Hematopoietic multipotent progenitor cell treated with erythropoietin and hydrocortisone succinate and interleukin-3 and kit ligand, for 8 days (in vitro differentiated cells): ENCODE data around the gene PAPPA2.

Source experiments
- DNase-seq: peaks from one replicate; pipeline ENCODE4 v3.0.0-alpha.2; 2015

The PAPPA2 gene

DNA sequence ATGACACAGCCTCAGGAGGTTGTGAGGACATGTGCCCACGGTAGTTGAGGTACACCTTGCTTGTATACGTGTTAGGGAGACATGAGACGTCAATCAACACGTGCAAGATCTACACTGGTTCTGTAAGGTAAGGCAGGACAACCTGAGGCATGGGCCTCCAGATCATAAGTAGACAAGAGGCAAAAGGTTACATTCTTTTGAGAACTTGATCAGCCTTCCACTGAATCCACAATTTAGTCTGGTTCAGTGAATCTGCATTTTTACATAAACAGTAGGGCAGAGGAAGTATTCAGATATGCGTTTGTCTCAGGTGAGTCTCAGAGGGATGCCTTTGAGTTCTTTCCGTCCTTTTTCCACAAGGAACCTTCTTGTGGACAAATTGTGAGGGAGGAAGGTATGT lies 352.6 kb downstream of the PAPPA2 start:
- no peak for DNase-seq

DNA sequence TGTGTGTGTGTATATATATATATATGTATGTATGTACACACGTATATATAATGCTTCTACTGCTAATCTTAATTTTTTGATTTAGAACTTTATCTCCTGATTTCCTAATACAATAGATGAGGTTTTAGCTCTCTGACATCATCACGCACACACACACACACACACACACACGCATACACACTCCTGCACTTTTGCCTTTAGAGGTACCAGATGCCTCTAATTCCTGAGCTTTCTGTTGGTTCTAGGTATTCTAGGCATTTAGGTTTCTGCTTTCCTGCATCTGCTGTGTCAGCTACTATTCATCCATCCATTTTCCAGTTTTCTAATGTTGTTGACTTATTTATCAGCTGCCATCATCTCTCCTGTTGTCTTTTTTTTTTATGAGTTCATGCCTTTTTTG lies 353.3 kb downstream of the PAPPA2 start:
- no peak for DNase-seq

DNA sequence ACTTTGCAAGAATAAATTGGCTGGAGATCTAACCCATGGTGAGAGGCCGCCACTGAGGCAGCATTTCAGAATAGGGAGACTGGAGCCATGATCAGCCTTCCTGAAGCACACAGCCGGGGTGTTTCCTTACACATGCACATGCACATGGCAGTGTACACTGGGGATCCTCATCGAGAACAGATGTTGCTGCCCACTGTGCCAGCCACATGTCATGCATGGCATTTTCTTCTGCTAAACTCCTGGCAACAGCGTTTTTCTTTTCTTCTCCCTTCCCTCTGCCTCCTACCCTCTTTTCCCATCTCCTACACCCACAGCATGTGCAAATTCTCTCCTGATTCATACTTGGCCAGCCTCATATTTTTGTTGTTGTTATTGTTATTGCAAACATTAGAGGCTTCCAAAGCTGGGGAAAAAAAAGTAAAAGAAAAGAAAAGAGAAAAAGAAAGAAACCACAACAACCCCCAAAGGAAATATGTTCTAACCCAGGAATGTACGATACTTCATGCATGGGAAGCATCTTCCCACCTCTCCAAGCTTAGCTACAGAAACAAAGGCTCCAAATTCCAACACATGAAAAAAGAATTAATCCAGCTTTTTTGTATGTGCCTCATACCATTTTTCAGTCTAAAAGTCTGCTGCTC lies 357.5 kb downstream of the PAPPA2 start:
- DNase-seq, result no peak

DNA sequence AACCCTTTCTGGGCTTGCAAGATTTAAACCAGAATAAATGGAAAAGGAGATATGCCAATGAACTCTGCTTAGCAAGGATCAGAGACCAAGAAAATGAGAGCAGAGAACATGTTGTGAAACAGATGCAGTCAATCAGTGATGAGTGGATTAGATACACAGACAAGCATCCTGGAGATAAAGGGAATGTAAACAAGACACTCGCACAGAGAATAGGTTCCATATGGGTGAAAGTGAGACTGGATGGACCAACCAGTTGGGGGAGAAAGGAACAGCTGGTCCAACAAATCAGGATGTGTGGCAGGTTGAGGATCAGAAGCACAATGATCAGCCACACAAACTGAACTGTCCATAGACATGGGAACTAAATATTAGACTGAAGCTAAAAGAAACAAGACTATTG lies 363.3 kb downstream of the PAPPA2 start:
- DNase-seq, result no peak

DNA sequence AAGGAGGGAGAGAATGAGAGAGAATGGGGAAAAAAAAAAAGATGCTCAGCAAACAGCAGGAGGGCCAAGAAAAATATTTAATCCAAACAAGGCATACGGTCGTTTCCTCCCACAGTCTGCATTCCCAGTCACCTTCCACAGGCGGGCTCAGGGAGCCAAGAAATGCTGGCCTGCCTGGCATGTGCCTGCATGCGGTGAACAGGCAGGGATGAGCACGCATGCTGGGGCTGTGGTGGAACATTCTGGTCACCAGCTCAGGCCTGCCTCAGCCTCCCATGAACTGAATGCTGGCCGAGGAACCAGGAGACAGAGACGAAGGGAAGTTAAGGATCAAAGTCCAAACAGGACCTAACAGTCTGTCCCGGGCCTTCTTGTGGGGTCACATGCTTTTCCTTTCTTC lies 366.3 kb downstream of the PAPPA2 start:
- no peak for DNase-seq

DNA sequence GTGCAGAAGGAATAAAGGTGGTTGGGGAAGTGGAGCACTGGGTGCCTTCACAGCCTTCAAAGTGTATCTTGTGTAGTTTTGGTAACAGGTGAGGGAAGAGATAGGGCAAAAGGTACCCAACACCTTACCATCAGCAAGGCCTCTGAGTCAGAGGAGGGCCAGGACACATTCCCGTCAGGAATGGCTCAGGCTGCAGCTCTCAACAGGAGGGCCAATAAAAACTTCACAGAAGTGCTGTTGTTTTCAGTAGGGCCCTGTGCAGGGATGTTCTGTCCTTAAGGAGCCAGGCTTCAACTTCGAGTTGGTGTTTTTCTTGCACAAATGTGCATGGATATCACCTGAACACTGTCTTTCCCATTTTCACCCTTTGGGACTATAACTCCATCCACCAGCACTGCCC lies 368.2 kb downstream of the PAPPA2 start:
- DNase-seq, result no peak

DNA sequence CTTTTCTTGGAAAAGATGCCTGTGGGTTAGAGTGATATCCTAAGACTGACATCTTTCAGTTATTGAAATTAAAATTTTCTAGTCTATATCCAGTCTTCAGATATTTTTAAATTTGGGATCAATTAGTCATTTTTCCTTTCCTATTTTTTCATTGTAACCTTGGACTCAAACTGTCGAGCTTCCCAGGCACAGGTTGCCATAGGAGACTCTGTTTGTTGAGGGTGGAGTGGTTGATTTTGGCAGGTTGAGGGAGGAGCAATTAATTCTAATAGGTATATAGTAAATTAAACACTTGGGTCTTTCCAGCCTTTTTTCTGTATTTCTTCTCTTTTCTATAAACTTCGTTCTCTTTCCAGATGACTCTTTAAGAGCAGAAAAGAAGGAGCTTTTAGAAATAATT lies 374.7 kb downstream of the PAPPA2 start:
- no peak for DNase-seq

DNA sequence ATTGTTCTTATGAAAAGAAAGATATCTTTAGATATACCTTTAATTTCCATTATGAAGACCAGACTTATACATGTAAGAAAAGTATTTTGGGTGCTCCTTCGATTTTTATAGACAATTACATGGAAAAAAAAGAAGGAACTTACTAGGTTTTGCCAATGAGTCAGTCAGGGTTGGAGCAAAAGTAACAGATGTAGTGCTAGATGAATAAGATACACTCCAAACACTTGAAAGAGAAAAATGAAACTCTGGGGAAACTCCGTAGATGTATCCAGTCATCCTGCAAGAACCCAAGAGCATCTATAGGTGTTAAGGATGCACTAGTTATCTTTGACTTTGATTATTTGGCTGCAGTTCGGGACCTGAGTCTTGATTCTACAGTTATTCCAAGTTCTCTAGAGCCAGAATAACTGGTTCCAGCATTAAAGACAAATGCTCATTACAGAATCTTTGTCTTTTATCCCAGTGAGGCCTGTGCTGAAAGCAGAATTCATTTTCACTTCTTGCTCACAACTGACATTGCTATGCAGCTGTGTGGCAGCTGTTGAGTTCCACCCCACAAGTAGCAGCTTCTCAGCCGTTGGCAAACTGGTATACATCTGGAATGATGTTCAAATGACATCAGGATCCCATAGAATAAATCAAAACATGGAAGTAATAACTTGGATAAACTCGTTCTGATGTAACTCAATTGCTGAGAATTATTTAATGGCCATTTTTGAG lies 375.5 kb downstream of the PAPPA2 start:
- no peak for DNase-seq

DNA sequence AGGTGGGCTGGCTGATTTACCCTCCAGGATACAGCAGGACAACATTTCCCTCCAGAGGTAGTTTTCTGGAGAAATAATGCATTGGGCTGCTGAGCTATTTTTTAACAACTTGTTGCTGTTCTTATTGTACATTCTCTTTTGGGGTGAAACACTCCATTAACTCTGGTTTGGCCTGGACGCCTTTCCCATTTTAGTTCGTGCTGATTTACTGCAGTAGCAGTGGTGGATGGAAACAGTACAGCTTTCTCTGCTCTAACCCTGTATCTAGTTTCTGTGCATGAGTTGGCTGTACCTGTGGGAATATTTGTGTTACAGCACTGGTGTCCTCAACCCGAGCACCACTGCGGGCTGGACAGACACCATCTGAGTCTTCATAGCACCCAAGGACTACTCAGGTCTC lies 376.2 kb downstream of the PAPPA2 start:
- no peak for DNase-seq

DNA sequence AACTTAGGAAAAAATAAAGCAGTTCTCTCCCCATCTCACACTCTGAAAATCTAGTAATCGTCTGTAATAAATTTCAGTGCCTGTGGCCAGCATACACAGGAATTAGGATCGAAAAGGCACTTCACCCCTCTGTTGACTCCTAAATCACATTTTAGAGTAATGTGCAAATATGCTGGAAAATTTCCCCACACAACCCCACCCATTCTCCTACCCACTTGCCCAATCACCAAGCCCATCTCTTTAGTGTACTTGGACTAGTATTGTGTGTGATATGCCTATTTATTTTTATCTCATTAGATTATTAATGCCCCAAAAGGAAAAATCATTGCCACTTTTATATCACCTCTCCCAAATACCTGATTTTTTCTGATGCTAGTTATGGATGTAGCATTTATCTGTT lies 378.3 kb downstream of the PAPPA2 start:
- no peak for DNase-seq

DNA sequence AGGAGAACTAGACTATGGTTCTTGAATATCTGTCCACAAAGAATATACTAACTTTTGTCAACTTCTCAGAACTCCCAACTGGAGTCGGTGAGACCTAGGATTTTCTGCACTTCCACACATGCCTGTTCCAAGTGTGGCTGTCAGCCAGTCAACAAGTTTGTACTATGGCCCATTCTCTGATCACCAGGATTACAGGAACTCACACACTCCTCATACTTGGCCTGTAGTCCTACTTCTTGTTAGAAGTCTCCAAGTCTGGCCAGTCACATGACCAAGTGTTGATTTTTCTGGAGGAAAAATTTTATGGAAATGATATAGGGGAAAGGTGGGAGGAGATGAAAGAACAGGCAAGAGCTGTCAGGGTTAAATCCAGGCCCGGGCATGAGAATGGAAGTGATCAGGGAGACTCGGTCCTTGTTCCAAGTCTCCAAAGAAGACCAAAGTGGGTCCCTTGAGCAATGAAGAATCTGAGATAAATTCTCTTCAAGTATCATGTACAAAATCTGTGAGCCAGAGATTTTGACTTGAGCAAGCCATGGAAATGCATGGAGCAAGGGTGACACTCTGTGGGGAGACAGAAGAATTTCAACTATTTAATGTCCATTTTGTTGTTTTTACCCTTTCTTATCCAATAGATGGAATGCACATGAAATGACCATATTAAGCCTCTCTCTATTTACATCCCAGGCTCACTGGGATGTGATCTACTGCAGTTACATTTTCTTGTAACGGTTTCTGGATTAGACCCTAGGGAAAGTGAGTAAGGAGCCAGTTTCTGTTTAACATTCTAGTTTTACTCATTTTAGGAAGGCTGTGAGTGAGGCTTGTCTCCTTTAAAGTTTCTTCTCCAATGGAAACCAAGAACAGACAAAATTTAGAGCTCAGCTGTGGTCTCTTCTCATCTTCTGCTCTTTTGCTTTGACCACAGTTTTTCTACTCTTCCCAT lies 380.6 kb downstream of the PAPPA2 start:
- peak; percentile 14 for DNase-seq

DNA sequence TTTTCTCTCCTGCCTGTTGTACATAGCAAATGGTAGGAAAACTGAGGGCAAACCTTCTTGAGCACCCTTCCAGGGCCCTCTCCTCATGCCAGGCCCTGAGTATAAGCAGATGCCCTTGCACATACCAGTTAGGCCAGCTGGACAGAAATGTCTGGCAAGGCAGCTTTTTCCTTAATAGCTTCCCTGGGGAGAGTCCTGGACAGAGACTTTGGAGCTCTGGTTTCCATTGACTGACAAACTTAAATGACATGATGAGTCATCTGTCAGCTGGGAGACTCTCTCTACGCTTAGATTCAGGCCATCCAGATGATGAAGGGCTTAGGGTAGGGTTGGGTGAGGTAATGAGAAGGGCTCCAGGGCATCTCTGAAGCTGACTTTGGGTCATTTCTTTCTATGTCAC lies 384.1 kb downstream of the PAPPA2 start:
- DNase-seq, result no peak

DNA sequence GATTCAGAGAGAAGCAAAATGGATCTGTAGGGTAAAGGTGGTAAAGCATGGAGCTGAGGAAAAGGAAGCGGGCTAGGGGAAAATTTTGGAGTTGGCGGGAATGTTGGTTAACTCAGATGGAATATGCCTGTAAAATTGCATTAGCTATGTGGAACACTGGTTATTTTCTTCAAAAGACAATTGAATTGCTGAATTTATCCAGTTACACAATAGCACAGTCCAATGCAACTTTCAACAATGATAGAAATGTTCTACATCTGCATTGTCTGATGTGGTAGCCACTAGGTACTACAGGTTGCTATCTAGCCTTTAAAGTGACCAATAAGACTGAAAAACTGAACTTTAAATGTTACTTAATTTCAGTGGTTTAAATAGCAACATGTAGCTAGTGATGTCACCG lies 386.3 kb downstream of the PAPPA2 start:
- no peak for DNase-seq

DNA sequence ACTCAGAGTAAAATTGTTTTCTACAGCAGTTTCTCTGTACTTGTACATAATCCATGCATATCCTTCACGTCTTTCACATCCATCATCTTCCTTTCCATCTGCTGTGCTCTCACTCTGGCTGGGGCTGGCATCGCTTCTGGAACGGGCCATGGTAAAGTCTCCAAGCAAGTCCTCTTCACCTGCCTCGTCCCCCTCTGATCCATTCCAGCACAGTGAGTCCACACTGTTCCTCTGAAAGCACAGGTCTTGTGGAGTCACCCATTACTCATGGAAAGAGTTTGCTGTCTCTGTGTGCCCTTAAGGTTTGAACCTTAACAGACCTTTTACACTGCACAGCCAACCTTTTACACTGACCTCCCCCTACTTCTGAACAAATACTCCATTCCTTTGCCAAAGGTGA lies 387.9 kb downstream of the PAPPA2 start:
- DNase-seq, result no peak

DNA sequence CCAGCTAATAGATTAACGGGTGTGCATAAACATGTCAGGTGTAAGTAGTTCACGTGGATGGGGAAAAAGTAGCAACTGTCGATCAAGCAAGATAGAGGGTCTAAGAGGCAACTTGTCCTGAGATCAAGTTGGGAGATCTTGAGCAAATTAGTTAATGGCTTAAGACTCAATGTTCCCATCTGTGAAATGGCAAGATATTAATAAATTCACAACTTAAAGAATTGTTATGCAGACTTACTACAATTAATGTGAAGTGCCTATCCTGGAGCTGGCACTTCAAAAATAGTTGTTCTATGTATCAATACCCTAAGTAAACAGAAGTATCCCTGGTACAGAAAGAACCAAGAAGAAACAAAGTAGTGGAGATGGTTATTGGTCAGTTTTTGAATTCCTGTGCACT lies 389.1 kb downstream of the PAPPA2 start:
- no peak for DNase-seq

DNA sequence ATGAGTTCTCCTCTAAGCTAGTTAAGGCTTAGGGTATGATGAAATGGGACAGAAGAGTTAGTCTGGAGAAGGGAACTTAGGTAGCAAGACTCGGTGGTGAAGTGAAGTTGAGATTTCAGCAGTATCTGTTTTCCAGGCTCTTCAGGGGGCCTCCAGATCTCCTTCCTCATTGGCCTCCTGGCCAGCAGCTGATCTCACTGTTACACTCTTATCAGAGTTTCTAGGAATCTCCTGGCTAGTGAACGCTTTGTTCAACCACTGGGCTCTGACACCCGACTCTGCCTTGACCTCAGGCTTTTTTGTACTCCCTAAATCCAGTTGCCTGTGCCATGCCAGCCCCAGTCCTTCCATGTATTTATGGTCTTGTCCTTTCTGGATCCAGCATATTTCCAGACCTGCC lies 390.5 kb downstream of the PAPPA2 start:
- no peak for DNase-seq

DNA sequence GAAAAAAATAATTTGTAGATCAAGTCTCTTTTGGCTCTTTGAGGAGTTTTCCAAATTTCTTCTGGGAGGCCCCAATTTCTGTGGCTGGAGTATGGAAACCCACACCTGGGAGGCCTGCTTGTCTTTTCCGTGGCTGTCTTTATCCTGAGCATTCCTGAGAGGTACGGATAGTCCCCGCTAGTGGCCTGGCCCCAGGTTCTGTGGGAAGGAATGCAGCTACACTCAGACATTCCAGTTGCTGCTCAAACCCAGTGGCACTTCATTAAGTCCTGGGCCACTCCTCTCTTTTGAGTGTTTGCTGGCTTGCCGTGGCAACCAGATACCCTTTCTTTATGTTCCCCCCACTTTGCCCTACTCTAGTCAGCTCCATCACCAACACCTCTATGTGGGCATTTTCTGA lies 391.1 kb downstream of the PAPPA2 start:
- DNase-seq, result no peak

DNA sequence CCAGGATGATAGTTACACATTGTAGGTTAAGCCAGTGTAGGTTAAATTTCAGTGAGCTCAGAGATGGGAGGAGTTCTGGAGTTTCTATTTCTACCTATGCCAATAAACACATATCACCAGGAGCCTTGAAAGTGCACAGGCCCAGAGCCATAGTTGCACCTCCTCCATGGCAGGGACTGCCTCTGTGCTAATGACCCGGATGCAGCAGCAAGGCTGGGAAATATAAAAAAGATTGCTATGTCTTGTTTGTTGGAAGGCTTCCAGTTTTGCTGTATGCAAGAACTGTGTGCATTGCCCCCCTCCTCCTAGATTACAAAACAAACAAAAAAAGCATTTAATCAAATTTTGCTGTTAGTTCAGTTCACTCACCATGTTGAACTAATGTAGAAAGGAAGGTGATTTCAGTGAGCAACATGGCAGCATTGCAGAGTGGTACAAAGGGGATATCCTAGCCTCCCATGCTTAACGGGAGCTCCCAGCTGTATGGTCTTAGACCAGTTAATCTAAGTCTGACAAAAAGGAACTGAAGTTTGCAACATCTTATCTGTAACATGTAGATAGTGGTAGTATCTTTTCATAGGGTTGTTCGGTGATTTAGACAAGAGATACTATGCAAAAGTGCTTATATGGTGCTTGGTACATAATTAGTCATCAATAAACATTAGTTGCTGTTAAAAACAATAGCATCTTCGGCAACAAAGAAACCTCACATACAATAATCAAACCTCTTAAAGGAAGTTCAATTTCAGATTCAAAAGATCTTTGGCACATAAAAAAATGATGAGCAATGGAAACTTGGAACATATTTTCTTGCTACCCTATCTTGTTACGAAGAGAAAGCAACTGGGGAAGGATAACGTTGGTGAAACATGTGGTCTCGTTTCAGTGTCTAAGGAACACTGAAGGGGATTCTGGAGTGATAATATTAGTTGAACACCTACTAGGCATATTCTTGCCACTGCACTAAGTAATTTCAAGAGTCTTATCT lies 392.1 kb downstream of the PAPPA2 start:
- no peak for DNase-seq

DNA sequence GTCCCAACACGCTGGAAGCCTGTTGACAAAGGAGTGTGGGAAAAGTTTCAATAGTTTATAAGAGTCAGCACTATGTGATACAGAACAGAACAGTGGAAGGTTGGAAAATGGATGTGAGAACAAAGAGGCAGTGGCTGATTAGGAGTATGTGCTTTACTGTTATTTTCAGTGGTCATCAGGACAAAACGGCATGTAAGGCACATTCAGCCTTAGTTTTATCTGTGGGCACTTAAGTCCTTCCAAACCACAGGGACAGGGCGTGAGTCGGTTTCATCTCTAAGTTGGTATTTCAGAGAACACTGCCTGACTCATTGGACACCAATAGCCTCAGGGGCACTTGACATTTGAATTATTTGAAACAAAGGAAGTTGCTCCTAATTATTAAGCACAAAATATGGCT lies 394.7 kb downstream of the PAPPA2 start:
- DNase-seq, result no peak

DNA sequence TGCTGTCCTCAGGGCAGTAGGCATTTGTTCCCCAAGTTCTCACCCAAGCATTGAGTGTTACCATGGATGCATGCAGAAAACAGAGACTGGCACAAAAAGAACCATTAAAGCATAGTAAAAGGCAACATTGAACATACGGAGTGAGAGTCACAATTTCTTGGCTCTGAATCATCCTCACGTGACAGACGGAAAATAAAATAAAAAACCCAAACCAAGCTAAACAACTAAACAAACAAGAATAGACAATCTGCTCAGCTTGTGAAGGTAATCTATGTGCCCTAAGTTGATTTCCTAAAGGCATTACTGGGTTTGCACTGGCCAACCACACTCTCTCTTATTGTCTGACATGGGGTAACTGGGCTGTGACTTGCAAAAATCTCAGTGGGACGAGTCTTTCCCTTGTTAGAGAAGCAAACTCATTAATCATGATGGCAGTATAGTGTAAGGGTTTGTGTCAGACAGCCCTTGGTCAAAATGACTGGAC lies 395.5 kb downstream of the PAPPA2 start:
- DNase-seq, result no peak

DNA sequence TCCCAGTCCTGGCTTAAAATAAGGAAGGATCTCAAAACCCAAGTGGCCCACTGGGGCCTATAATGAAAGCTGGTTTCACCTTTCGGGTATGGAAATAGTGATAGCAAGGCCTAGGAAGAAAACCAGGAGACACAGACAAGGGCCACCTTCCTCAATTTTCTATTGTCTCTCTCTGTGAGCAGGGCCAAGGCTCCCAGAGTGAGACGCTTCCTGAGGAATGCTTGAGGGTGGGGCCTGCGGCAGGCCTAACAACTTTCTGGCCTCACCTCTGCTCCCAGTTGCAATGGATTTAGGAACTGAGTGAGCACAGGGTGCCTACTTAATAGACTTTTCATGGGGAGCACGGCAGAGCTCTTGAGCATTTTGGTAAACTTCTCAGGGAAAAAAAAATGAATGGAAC lies 400.6 kb downstream of the PAPPA2 start:
- no peak for DNase-seq

DNA sequence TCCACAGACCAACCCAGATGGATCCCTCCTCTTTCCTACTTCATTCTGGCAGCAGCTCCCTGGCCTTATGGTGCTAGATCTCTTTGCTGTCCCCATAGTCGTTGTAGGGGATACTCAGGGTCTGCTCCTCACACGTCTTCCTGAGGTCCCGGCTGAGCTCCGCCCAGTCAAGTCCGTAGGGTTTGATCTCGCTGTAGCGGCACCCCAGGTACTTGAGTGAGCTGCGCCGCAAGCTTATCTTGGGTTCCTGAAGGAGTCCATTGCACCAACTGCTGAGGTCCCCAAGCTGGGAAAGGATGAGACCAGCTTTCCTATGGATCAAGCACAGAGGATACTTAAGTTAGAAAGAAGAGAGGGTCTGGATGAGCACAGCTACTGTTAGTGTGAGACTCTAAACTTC lies 401.2 kb downstream of the PAPPA2 start:
- no peak for DNase-seq
